Measurements from ENCODE around the gene TTC17. TPM values are rescaled to one million over a fixed set of nuclear protein-coding genes. Genes with fewer than 3 reads are reported as not detected.
A peak's percentile ranks its signal among the peaks of the same experiment; 100 is the strongest.

Gene TTC17
- total RNA-seq (2013), result 94.3 TPM
- polyA plus RNA-seq (10 to 100 TPM; 34.7 to 82.5 (median 40.8) TPM), polyA minus RNA-seq (38.5 and 51.1 TPM in 2 replicates), total RNA-seq (41.3 to 145 (median 113) reads per million in 11 experiments)

GRCh38 chr11:43358801-43359421 lies at the start of gene TTC17:
TSS of gene TTC17 (plus strand) at chr11:43358920. CDS start at chr11:43358955, 35 bp downstream.
- H3K79me2 ChIP-seq (ENCODE audit: insufficient read depth, low read length), result peaks cover 52% of the 10 kb centered on the region

More at GRCh38 chr11:43358801-43359421, at the start of gene TTC17:
- peaks cover 4 to 6% of the 10 kb centered on the region in 2 donors for H3K36me3 Mint-ChIP-seq
- peaks cover 35% of the 10 kb centered on the region for H3K4me1 Mint-ChIP-seq
- peaks cover 0 to 3% (median 0%) of the 10 kb centered on the region in 7 donors for H3K9me3 Mint-ChIP-seq
- H2AFZ ChIP-seq (ENCODE audit: insufficient read depth, low read depth, low read length, poor library complexity, severe bottlenecking), result peak within 1 kb of the TSS; percentile 95
- peak within 1 kb of the TSS; percentile 66 to 91 (median 70) for H3K4me3 ChIP-seq (replicated peaks in 1 of 3; ENCODE audit: low read depth in 2 of 3, low read length in 3 of 3)
- no peaks in the 10 kb centered on the region for H3K27me3 ChIP-seq (ENCODE audit: control insufficient read depth in 2 of 2, insufficient read depth in 2 of 2, low read length in 2 of 2)
- H3K27ac Mint-ChIP-seq, result peak within 1 kb of the TSS; percentile 89 to 97 (median 96)
- H3K4me1 ChIP-seq (ENCODE audit: control insufficient read depth in 1 of 2, insufficient read depth in 2 of 2, low read length in 2 of 2), result peaks cover 23 to 27% of the 10 kb centered on the region in 2 donors
- peak within 1 kb of the TSS; percentile 97 to 98 for H3K4me3 Mint-ChIP-seq
- under 1% methylated on average over 54 of the region's 58 CpGs for WGBS (ENCODE audit: insufficient coverage)
- no peak for TF ChIP-seq CTCF (IDR thresholded peaks at IDR 0.05)
- peaks cover 0 to 1% (median 0%) of the 10 kb centered on the region in 3 donors for H3K27me3 Mint-ChIP-seq (ENCODE audit: low read depth in 3 of 3)
- H3K9me3 ChIP-seq (replicated peaks in 1 of 2; ENCODE audit: control insufficient read depth in 1 of 2, insufficient read depth in 1 of 2, low read length in 2 of 2), result no peaks in the 10 kb centered on the region
- H4K20me1 ChIP-seq (ENCODE audit: insufficient read depth, low read length), result peaks cover 23% of the 10 kb centered on the region
- peak within 1 kb of the TSS; percentile 76 for H3K4me2 ChIP-seq (replicated peaks; ENCODE audit: extremely low read depth, low read length, poor library complexity, severe bottlenecking)
- peak within 1 kb of the TSS; percentile 63 to 94 for H3K27ac ChIP-seq (ENCODE audit: low read depth in 1 of 2, low read length in 2 of 2)
- H3K9ac ChIP-seq (ENCODE audit: insufficient read depth, low read length, poor library complexity, severe bottlenecking), result peak within 1 kb of the TSS; percentile 96
- peak; percentile 88 to 90 (median 88) for DNase-seq
- H3K36me3 ChIP-seq (replicated peaks in 1 of 2; ENCODE audit: control insufficient read depth in 1 of 2, insufficient read depth in 2 of 2, low read length in 2 of 2), result peaks cover 2 to 6% of the 10 kb centered on the region in 2 donors
- intact Hi-C loops (cut with micrococcal nuclease), result loop anchor here (1.0 to 10.0 kb wide), 2 partner anchors 48 to 316 kb away; partner anchors contain the start of gene API5 (in 1 of the 2)

All from CD14-positive monocyte (primary cell).